HG03175 (cell line): Measurements from ENCODE around the gene CCDC3.

Source experiments
- ATAC-seq: cut with Tn5 transposase; IDR thresholded peaks from one replicate; pipeline ENCODE4 v1.9.1; 2021; ENCODE audit warnings: mild to moderate bottlenecking, moderate library complexity; ENCODE audit not compliant: unreplicated experiment

Gene CCDC3

GRCh38 chr10:12927896-12928295 is 73.6 kb downstream of the CCDC3 start:
- no peak for ATAC-seq

GRCh38 chr10:12925845-12926244 is 75.7 kb downstream of the CCDC3 start:
- no peak for ATAC-seq

- no peak for ATAC-seq
These were observed 76.6 kb downstream of the CCDC3 start for GRCh38 chr10:12924911-12925310.

DNA sequence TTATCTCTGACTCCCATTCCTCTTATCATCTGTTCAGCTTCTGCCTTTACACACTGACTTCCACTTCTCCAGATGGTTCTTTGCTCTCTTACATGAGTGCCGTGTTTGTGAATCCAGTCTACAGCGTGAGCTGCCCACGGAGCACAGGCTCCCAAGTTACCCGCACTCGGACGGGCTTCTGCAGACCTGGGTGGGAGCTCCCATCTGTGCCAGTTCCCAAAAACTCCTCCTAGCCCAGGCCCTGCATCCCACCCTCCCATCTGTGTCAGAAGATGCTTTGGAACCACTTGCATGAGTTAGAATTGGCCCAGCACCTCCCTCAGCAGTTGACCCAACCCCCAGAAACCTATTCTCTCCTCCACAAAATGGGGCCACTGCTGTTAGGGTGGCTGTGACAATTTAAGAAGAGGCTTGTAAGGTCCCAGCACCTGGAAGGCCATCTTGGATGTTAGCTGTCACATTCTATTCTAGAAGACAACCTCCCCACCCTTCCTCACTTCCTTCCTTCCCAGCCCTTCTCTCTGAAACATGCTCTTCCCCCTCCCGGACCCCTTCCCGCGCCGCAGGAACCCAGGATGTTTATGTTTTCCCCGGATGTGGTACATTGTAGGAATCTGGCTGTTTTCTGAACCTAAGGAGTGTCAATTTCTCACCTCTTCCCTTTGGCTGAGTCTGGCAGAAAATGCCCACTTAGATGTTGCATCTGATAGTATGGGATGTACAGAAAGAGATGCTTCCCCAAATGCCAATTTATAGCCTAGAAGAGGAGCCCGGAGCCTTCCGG is 79.2 kb downstream of the CCDC3 start:
- ATAC-seq = no peak

GRCh38 chr10:12921163-12921562 is 80.3 kb downstream of the CCDC3 start:
- ATAC-seq = no peak

DNA sequence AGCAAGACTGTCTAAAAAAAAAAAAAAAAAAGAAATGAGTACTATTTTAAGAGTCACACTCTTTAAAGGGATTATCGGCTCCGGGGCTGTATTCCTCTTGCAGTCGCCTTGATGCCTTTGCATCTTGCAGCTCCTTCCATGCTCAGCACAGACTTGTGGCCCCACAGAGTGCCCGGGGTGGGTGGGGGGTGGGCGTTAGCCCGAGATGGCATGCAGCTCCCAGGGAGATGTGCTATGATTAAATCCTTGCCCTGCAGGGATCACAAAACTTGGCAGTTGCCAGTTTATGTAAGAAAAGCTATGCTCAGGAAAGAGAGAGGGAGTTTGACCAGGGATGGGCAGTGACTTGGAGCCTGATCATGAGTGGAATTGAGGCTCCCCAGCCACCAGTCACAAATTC is 81.9 kb downstream of the CCDC3 start:
- no peak for ATAC-seq

GRCh38 chr10:12916587-12916986 is 84.9 kb downstream of the CCDC3 start:
- no peak for ATAC-seq

- no peak for ATAC-seq
These were observed 85.8 kb downstream of the CCDC3 start for GRCh38 chr10:12915637-12916168.

DNA sequence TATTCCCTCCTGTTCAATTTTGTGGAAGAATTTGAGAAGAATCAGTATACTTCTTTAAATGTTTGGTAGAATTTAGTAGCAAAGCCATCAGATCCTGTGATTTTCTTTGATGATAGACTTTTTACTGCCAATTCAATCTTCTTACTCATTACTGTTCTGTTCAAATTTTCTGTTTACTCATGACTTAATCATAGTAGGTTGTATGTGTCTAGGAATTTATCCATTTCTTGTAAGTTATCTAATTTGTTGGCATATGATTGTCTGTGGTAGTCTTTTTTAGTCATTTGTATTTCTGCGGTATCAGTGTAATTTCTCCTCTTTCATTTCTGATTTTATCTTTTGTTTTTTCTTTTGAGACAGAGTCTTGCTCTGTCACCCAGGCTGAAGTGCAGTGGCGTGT is 87.4 kb downstream of the CCDC3 start:
- no peak for ATAC-seq

DNA sequence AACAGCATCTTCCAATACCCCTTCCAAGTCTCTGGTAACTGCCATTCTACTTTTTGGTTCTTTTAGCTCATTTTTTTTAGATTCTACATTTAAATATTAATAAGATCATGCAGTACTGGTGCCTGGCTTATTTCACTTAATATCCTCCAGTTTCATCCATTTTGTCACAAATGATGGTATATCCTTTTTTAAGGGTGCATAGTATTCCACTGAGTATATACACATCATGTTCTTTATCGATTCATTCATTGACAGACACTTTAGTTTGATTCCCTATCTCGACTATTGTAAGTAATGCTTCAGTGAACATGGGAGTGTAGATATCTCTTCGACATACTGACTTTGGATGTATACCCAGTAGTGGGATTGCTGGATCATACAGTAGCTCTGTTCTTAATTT is 89.7 kb downstream of the CCDC3 start:
- no peak for ATAC-seq

- ATAC-seq = no peak
These were observed 90.7 kb downstream of the CCDC3 start for GRCh38 chr10:12910835-12911234.

GRCh38 chr10:12909836-12910185 is 91.7 kb downstream of the CCDC3 start:
- no peak for ATAC-seq

DNA sequence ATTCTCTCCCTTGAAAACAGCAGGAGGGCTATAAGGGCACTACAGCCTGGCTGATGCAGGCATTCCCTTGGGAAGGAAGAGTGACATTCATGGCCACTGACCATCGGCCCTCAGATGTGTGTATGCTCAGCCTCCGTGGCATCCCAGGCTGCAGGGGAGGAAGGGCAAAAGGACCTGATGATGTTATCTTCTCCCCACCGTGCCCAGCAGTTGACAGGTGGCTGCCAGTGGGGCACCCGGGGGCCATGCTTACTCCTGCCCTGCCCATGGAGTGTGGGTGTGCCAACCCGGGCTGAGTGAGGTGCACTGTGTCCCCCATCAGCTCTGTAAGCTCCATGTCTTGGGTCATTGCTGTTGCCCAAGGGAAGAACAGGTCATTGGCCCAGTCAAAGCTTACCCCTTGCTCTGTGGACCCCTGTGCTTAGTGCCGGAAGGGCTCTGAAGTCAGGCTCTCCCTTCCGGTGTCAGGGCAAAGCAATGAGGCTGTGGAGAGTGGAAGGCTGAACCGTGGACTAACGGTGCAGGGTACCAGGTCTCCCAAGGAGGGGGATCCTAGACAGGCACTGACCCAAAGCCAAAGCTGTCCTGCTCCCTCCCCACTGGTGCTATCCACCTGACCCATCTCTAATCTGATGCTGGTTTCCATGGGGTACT is 92.2 kb downstream of the CCDC3 start:
- no peak for ATAC-seq

- ATAC-seq = no peak
These were observed 92.7 kb downstream of the CCDC3 start for GRCh38 chr10:12908773-12909172.

DNA sequence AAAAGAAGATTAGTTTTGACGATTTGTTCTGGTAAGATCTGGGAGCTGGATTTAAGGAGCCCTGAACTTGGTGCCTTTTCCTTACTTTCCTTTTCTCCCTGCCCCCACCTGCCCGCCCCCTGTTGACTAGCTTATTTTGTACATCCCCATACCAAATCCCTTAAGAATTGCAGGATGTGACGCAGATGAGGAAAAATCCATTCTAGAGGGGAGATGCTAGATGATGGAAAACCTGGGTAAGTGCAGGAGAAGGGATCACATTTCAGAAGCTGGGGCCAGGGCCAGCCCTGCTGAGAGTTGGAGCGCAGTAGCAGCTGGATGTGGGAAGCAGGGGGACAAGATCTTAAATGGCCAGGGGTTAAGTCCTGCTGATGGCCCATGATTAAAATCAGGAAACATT is 93.9 kb downstream of the CCDC3 start:
- ATAC-seq = no peak

- ATAC-seq = no peak
These were observed 95.4 kb downstream of the CCDC3 start for GRCh38 chr10:12906051-12906541.

GRCh38 chr10:12905067-12905466 is 96.4 kb downstream of the CCDC3 start:
- ATAC-seq = no peak

- no peak for ATAC-seq
These were observed 98.6 kb downstream of the CCDC3 start for GRCh38 chr10:12902851-12903358.

DNA sequence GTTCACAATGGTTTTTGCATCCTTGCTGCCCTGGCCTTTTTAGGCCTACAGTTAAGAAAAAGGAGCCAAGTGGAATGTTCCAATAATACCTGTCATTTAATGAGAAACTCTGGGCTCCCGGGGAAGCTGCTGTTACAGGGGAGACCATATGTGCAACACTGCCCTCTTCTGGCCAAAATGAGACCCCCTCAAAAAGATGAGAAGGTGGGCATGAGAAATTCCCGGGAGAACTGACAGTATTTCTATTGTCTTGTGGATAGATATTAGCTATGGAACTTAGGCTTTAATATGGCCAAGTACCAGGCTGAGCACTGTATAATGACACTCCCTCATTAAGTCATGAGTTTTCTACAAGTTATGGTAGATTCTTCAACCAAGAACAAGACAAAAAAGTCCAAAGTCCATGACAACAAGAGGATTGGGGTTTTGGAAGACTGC is 99.4 kb downstream of the CCDC3 start:
- no peak for ATAC-seq

GRCh38 chr10:12899546-12899945 is 102.0 kb downstream of the CCDC3 start:
- ATAC-seq = no peak

- no peak for ATAC-seq
These were observed 103.2 kb downstream of the CCDC3 start for GRCh38 chr10:12898271-12898670.

GRCh38 chr10:12897278-12897677 is 104.2 kb downstream of the CCDC3 start:
- ATAC-seq = no peak
